MCF 10A (cell line): ENCODE measurements around the gene SYNDIG1. TPM values are rescaled to one million over a fixed set of nuclear protein-coding genes. Genes with fewer than 3 reads are reported as not detected.

Experiments used
- BruUV-seq: library from RNA; stranded (reverse); fragments of 400-500 nt; replicated peaks from 2 replicates; lab custom pipeline; 2021; lab: Mats Ljungman, UMichigan
- CTCF ChIA-PET: fragments of 300-600 bp; sonication (Branson Sonifier 250); formaldehyde crosslinking; extraction: SDS; loops from one replicate; lab custom pipeline; 2021; ENCODE audit warnings: antibody characterized with exemption, inconsistent platforms; lab: Yijun Ruan, JAX
- POLR2A ChIA-PET: fragments of 300-600, 350-650 bp; sonication (Branson Sonifier 250); formaldehyde crosslinking; extraction: SDS; loops from one replicate; lab custom pipeline; 2020; ENCODE audit warnings: antibody characterized with exemption, inconsistent platforms; lab: Yijun Ruan, JAX
- DNase-seq: peaks from one replicate; pipeline ENCODE4 v3.0.0-alpha.2; 2018; ENCODE audit not compliant: unreplicated experiment
- H3K27ac Mint-ChIP-seq: one replicate; pipeline ENCODE4 v1.8.0; 2022; ENCODE audit warnings: mild to moderate bottlenecking, low read depth, mixed read lengths; ENCODE audit not compliant: unreplicated experiment
- H3K27me3 Mint-ChIP-seq: one replicate; pipeline ENCODE4 v1.8.0; 2022; ENCODE audit warnings: mixed read lengths; ENCODE audit not compliant: insufficient read depth, unreplicated experiment
- H3K36me3 Mint-ChIP-seq: one replicate; pipeline ENCODE4 v1.8.0; 2022; ENCODE audit warnings: mild to moderate bottlenecking, moderate library complexity, mixed read lengths; ENCODE audit not compliant: insufficient read depth, unreplicated experiment
- H3K4me1 Mint-ChIP-seq: one replicate; pipeline ENCODE4 v1.8.0; 2022; ENCODE audit warnings: mixed read lengths; ENCODE audit not compliant: insufficient read depth, unreplicated experiment
- H3K4me3 Mint-ChIP-seq: one replicate; pipeline ENCODE4 v1.8.0; 2022; ENCODE audit warnings: mild to moderate bottlenecking, moderate library complexity, mixed read lengths; ENCODE audit not compliant: unreplicated experiment
- H3K9me3 Mint-ChIP-seq: one replicate; pipeline ENCODE4 v1.8.0; 2022; ENCODE audit warnings: mixed read lengths; ENCODE audit not compliant: unreplicated experiment
- intact Hi-C: fragments of 100-400 bp; cut with micrococcal nuclease; formaldehyde crosslinking; loops from 2 replicates; pipeline ENCODE4 v1.14.1; 2022
- total RNA-seq: library from RNA; stranded (reverse); gene quantifications from 2 replicates; pipeline ENCODE4 v1.2.3, GENCODE V29; 2022
- TF ChIP-seq, protein P1 (sequence below): fragments of 200-600 bp; IDR thresholded peaks from one replicate; pipeline ENCODE4 v1.8.0; 2022; ENCODE audit warnings: antibody characterized with exemption, mild to moderate bottlenecking; ENCODE audit not compliant: unreplicated experiment

Gene SYNDIG1
- total RNA-seq, 1 experiment from 2014 or later, result not detected

DNA sequence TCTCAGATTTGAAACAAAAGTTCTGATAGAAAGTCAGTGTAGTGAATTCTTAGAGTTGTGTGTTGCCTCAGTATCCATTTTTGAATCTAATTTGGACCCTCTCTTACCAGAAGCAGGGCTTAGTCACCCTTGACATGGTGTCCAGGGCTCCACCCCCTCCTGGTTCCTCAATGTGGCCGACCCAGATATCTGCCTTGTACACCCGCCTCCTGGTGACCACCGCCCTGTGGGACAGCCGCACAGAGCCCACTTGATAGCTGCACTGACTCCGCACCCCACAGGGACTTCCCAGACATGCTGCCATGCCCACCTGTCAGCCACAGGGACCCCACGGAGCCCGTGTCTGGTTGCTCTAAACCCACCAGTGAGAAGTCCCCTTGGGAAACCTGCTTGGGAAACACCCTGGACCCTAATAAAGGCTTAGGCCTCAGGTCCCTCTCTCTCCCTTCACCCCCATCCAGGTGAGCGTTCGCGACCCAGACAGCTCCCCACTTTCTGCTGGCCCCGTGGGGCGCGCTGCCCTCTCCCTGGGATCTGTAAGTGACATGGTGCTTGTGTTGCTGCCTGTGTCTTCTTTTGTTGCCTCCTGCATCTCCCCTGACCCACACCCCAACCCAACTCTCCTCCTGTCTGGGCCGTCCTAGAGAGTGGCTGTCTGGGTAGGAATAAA lies 47.2 kb upstream of the SYNDIG1 start:
- no peaks in the 10 kb centered on the region for H3K36me3 Mint-ChIP-seq
- TF ChIP-seq, protein P1, sequence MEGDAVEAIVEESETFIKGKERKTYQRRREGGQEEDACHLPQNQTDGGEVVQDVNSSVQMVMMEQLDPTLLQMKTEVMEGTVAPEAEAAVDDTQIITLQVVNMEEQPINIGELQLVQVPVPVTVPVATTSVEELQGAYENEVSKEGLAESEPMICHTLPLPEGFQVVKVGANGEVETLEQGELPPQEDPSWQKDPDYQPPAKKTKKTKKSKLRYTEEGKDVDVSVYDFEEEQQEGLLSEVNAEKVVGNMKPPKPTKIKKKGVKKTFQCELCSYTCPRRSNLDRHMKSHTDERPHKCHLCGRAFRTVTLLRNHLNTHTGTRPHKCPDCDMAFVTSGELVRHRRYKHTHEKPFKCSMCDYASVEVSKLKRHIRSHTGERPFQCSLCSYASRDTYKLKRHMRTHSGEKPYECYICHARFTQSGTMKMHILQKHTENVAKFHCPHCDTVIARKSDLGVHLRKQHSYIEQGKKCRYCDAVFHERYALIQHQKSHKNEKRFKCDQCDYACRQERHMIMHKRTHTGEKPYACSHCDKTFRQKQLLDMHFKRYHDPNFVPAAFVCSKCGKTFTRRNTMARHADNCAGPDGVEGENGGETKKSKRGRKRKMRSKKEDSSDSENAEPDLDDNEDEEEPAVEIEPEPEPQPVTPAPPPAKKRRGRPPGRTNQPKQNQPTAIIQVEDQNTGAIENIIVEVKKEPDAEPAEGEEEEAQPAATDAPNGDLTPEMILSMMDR, result no peak
- ChIA-PET POLR2A (no interaction called here), CTCF (interaction anchor here (0.7 kb wide), 1 partner anchor 31 kb away, joined by 3 read pairs; no protein-coding TSS in a partner anchor)
- no peaks in the 10 kb centered on the region for H3K4me1 Mint-ChIP-seq
- no TSS peak for BruUV-seq
- peaks cover 15% of the 10 kb centered on the region for H3K9me3 Mint-ChIP-seq
- no peaks in the 10 kb centered on the region for H3K27me3 Mint-ChIP-seq
- H3K27ac Mint-ChIP-seq, result no peak overlapping the region
- no peak for DNase-seq
- H3K4me3 Mint-ChIP-seq, result no peak overlapping the region
- intact Hi-C loops, result no loop called here

DNA sequence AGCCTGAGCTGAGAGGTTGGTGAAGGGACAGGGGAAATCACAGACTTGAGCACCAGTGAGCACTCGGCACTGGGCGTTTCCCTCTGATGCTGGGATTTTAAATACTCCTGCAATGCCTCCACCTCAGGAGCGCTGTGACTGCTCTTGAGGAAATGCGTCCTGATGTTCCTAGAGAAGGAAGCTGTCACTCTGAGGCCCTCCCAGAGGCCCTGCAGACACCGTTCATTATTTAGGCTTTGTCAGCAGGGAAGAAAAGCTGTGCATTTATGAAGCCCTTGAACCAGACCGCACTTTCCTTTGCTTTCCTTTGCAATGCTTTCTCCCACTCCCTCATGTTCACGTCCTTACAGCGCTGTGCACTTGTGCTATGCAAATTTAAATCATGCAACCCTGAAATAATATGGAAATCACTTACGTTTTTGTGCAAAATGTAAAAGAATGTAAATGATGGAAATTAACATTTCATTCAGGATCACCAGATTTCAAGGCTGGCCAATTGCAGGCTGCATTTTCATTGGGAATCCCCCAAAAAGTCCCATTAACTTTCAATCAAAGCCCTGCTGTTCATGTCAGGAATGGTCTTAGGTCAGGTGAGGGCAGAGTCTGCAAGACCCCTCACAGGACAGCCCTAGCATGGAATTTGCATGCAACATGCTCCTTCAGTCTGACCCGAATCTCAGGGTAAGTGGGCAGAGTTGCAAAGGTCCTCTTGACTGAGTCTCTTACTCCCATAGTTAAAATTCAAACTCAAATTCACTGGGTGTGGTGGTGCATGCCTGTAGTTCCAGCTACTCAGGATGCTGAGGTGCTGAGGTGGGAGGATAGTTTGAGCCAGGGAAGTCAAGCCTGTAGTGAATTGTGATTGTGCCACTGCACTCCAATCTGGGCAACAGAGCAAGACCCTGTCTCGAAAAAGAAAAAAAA lies 45.8 kb upstream of the SYNDIG1 start:
- TF ChIP-seq, protein P1, result no peak
- DNase-seq, result no peak
- BruUV-seq, result no TSS peak
- POLR2A ChIA-PET, result no interaction called here
- Mint-ChIP-seq H3K36me3 (no peaks in the 10 kb centered on the region), H3K4me3 (no peak overlapping the region), H3K9me3 (peaks cover 24% of the 10 kb centered on the region), H3K27ac (no peak overlapping the region), H3K4me1 (no peaks in the 10 kb centered on the region), H3K27me3 (no peaks in the 10 kb centered on the region)
- intact Hi-C loops, result no loop called here
- CTCF ChIA-PET, result interaction anchor here (0.6 kb wide), 1 partner anchor 11 kb away, joined by 3 read pairs; no protein-coding TSS in a partner anchor

DNA sequence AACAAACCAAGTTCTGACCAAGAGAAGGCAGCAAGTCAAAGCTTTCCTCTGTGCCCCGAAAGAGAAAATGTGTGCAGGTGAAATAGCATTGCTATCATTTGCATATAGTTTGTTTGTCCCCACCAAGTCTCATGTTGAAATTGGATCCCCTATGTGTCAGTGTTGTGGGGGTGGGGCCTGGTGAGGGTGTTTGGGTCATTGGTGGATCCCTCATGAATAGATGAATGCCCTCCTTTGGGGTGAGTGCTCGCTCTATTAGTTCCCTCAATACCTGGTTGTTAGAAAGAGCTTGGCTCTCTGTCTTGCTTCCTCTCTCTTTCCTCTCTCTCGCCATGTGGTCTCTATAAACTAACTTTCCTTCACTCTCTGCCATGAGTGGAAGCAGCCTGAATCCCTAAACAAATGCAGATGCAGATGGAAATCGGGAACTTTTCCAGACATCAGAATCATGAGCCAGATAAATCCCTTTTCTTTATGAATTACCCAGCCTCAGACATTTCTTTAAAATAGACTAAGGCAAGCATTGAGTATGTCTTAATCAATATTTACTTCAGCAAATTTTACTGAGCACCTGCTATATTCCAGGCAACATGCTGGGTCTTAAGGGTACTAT lies 43.8 kb upstream of the SYNDIG1 start:
- ChIA-PET POLR2A (no interaction called here), CTCF (no interaction called here)
- Mint-ChIP-seq H3K4me1 (no peaks in the 10 kb centered on the region), H3K36me3 (no peaks in the 10 kb centered on the region), H3K9me3 (peaks cover 38% of the 10 kb centered on the region), H3K27ac (no peak overlapping the region), H3K4me3 (no peak overlapping the region), H3K27me3 (no peaks in the 10 kb centered on the region)
- TF ChIP-seq, protein P1, result no peak
- intact Hi-C loops, result no loop called here
- no peak for DNase-seq
- no TSS peak for BruUV-seq
